Endothelial cell of umbilical vein (primary cell): ENCODE data around the gene MYO1E. TPM values are rescaled to one million over a fixed set of nuclear protein-coding genes. Genes with fewer than 3 reads are reported as not detected.
A peak's percentile ranks its signal among the peaks of the same experiment; 100 is the strongest.

Experiments
- BruUV-seq: library from RNA; stranded (reverse); fragments of 400-500 nt; replicated peaks from 2 replicates; lab custom pipeline; 2021; lab: Mats Ljungman, UMichigan
- CTCF ChIA-PET: fragments of 300-600, 350-600 bp; sonication (Branson Sonifier 250); formaldehyde crosslinking; loops from one replicate; lab custom pipeline; 2021; ENCODE audit warnings: antibody characterized with exemption, inconsistent platforms; lab: Charles Lee
- POLR2A ChIA-PET: fragments of 300-600, 350-600 bp; sonication (Branson Sonifier 250); formaldehyde crosslinking; loops from one replicate; lab custom pipeline; 2021; ENCODE audit warnings: antibody characterized with exemption, inconsistent platforms; lab: Charles Lee
- DNase-seq: peaks from one replicate; pipeline ENCODE4 v3.0.0-alpha.2; 2011; ENCODE audit warnings: low read depth, low spot score
- FAIRE-seq: peaks from 2 replicates; lab custom pipeline; 2011; peaks lifted over from hg19 to GRCh38; lab: Jason Lieb, UNC
- H2AFZ ChIP-seq: 2 replicates; pipeline ENCODE4 v1.6.0; 2012; ENCODE audit warnings: low read depth, low read length, control low read depth, inconsistent platforms
- H3K27ac ChIP-seq: 2 replicates; pipeline ENCODE4 v1.5.1; 2011; ENCODE audit warnings: low read depth, mild to moderate bottlenecking, control low read depth, low read length, moderate library complexity; ENCODE audit not compliant: insufficient read depth
- H3K27me3 ChIP-seq, 2 experiments: 2 replicates each; pipeline versions ENCODE4 v1.6.0 to v1.6.1; 2011; ENCODE audit warnings: low read length in 2 of 2, mixed read lengths in 1 of 2; ENCODE audit not compliant: control insufficient read depth in 2 of 2, insufficient read depth in 2 of 2
- H3K36me3 ChIP-seq, 2 experiments: 2 replicates in 1 of 2; 3 replicates in 1 of 2; pipeline ENCODE4 v1.5.1; 2011; ENCODE audit warnings: low read length in 2 of 2, mild to moderate bottlenecking in 1 of 2, moderate library complexity in 1 of 2; ENCODE audit not compliant: control insufficient read depth in 2 of 2, insufficient read depth in 2 of 2; ENCODE audit errors: extremely low read depth in 1 of 2
- H3K4me1 ChIP-seq: 3 replicates; pipeline ENCODE4 v1.5.1; 2011; ENCODE audit warnings: mild to moderate bottlenecking, low read length; ENCODE audit not compliant: control insufficient read depth, insufficient read depth; ENCODE audit errors: extremely low read depth
- H3K4me2 ChIP-seq: 2 replicates; pipeline ENCODE4 v1.6.1; 2011; ENCODE audit warnings: low read length, control low read depth, mixed read lengths; ENCODE audit not compliant: insufficient read depth
- H3K4me3 ChIP-seq, 3 experiments: fragments of 200-600 bp in 1 of 3; sonication (generic), shearing (Covaris generic) in 1 of 3; replicated peaks in 1 of 3; 2 replicates each; pipeline ENCODE4 v1.5.1; 2011 to 2016; ENCODE audit warnings: control low read depth in 3 of 3, low read length in 3 of 3, mild to moderate bottlenecking in 2 of 3, inconsistent platforms in 1 of 3, low read depth in 1 of 3, moderate library complexity in 1 of 3; ENCODE audit not compliant: insufficient read depth in 1 of 3
- H3K79me2 ChIP-seq: 2 replicates; pipeline ENCODE4 v1.6.0; 2012; ENCODE audit warnings: low read length, inconsistent platforms; ENCODE audit not compliant: control insufficient read depth, insufficient read depth
- H3K9ac ChIP-seq: replicated peaks from 2 replicates; pipeline ENCODE3; 2011; ENCODE audit warnings: low read length, control low read depth; ENCODE audit not compliant: insufficient read depth; ENCODE audit errors: extremely low read depth
- H3K9me1 ChIP-seq: replicated peaks from 3 replicates; pipeline ENCODE4 v1.6.0; 2011; ENCODE audit warnings: mild to moderate bottlenecking, low read length; ENCODE audit not compliant: control insufficient read depth, insufficient read depth; ENCODE audit errors: extremely low read depth
- H3K9me3 ChIP-seq: replicated peaks from 2 replicates; pipeline ENCODE4 v1.5.1; 2012; ENCODE audit warnings: low read length, inconsistent platforms; ENCODE audit not compliant: control insufficient read depth, insufficient read depth
- H4K20me1 ChIP-seq: replicated peaks from 2 replicates; pipeline ENCODE3; 2011; ENCODE audit warnings: mild to moderate bottlenecking, low read length; ENCODE audit not compliant: control insufficient read depth, insufficient read depth; ENCODE audit errors: extremely low read depth
- CTCF ChIP-seq, 2 donors: IDR thresholded peaks; 1 replicate in 1 of 2; 2 replicates in 1 of 2; pipeline ENCODE4 v1.5.1; 2011; ENCODE audit warnings: low read length in 2 of 2, mild to moderate bottlenecking in 2 of 2, moderate library complexity in 2 of 2, control low read depth in 1 of 2, inconsistent platforms in 1 of 2, low read depth in 1 of 2; ENCODE audit not compliant: insufficient read depth in 1 of 2; ENCODE audit errors: extremely low read depth in 1 of 2
- EZH2 ChIP-seq: IDR thresholded peaks from 2 replicates; pipeline ENCODE4 v1.6.1; 2012; ENCODE audit warnings: borderline replicate concordance, low read depth, mild to moderate bottlenecking, moderate library complexity, low read length, inconsistent platforms; ENCODE audit not compliant: severe bottlenecking
- FOS ChIP-seq: IDR thresholded peaks from 2 replicates; pipeline ENCODE4 v1.6.1; 2011; ENCODE audit warnings: mild to moderate bottlenecking, low read length, moderate library complexity, borderline replicate concordance; ENCODE audit not compliant: insufficient read depth
- GATA2 ChIP-seq: IDR thresholded peaks from 2 replicates; pipeline ENCODE4 v1.7.0; 2011; ENCODE audit warnings: low read depth, mild to moderate bottlenecking, moderate library complexity, mixed read lengths, low read length; ENCODE audit not compliant: insufficient read length, insufficient read depth
- JUN ChIP-seq: IDR thresholded peaks from 2 replicates; pipeline ENCODE4 v1.6.1; 2011; ENCODE audit warnings: borderline replicate concordance, low read depth; ENCODE audit not compliant: insufficient read length, insufficient read depth
- MAX ChIP-seq: IDR thresholded peaks from 2 replicates; pipeline ENCODE4 v1.6.1; 2011; ENCODE audit not compliant: insufficient read depth, insufficient read length
- MYC ChIP-seq: IDR thresholded peaks from one replicate; pipeline ENCODE4 v1.6.1; 2011; ENCODE audit warnings: mild to moderate bottlenecking, low read depth, low read length
- POLR2A ChIP-seq: IDR thresholded peaks from 2 replicates; pipeline ENCODE4 v1.6.1; 2012; ENCODE audit warnings: low read depth, mild to moderate bottlenecking, control low read depth, low read length
- POLR2AphosphoS5 ChIP-seq: IDR thresholded peaks from 2 replicates; pipeline ENCODE4 v1.6.1; 2012; ENCODE audit warnings: low read depth, mild to moderate bottlenecking, control low read depth, low read length, moderate library complexity; ENCODE audit not compliant: insufficient read depth
- dilution Hi-C: fragments of 300-500 bp; cut with MboI; formaldehyde crosslinking; loops from one replicate; pipeline ENCODE4 v1.15.0; 2019; ENCODE audit warnings: low sequenced_read_pairs; ENCODE audit not compliant: extremely low pct_ligation_motif_present
- intact Hi-C: fragments of 100-400 bp; cut with micrococcal nuclease; formaldehyde crosslinking; loops from one replicate; pipeline ENCODE4 v1.10.0; 2022
- polyA plus RNA-seq, 4 experiments: library from polyadenylated mRNA; depleted of rRNA in 3 of 4; stranded (reverse) in 3 of 4; unstranded in 1 of 4; fragments of >200 nt; gene quantifications; 2 replicates each; pipeline versions ENCODE4 v1.2.1 to v1.2.3, GENCODE V29; 2011 to 2012; ENCODE audit warnings: missing spikeins in 1 of 4
- total RNA-seq: library from RNA; stranded (reverse); gene quantifications from 2 replicates; pipeline ENCODE4 v1.2.3, GENCODE V29; 2021

The MYO1E gene
- total and polyA plus RNA-seq, 2 donors (not counting 3 experiments of a cell fraction or from before 2014, with no cell fraction given) = 31.6 to 218 TPM

- CTCF ChIA-PET = interaction anchor here (1.0 to 1.7 kb wide), 5 partner anchors 8 to 335 kb away, joined by 3 to 9 read pairs (median 4); no protein-coding TSS in a partner anchor
- intact Hi-C loops (no loop called here), dilution Hi-C loops (no loop called here)
These were observed 205.9 kb downstream of the MYO1E start for GRCh38 chr15:59166601-59167265.

More at GRCh38 chr15:59166601-59167265, 205.9 kb downstream of the MYO1E start:
- no peaks in the 10 kb centered on the region for H3K9me1 ChIP-seq
- no peak overlapping the region for H3K27ac ChIP-seq
- H2AFZ ChIP-seq = no peak overlapping the region
- no peaks in the 10 kb centered on the region for H3K79me2 ChIP-seq
- no peaks in the 10 kb centered on the region for H3K9me3 ChIP-seq
- H3K4me2 ChIP-seq = no peak overlapping the region
- no peak overlapping the region for H3K4me3 ChIP-seq
- H3K27me3 ChIP-seq = no peaks in the 10 kb centered on the region
- no TSS peak for BruUV-seq
- peaks cover 48% of the 10 kb centered on the region for H3K4me1 ChIP-seq
- POLR2A ChIA-PET = no interaction called here
- H4K20me1 ChIP-seq = no peaks in the 10 kb centered on the region
- peaks cover 0 to 9% of the 10 kb centered on the region in 2 experiments for H3K36me3 ChIP-seq
- TF ChIP-seq MYC = no peak
- TF ChIP-seq FOS = no peak
- TF ChIP-seq EZH2 = no peak
- TF ChIP-seq JUN = no peak
- TF ChIP-seq MAX = no peak
- no peak for TF ChIP-seq POLR2AphosphoS5
- TF ChIP-seq CTCF (IDR thresholded peaks at IDR 0.05; ENCODE audit: extremely low read depth in 1 of 2, insufficient read depth in 1 of 2, low read depth in 1 of 2, low read length in 2 of 2) = no peak
- no peak for TF ChIP-seq GATA2
- TF ChIP-seq POLR2A = no peak
- no peak overlapping the region for H3K9ac ChIP-seq
- FAIRE-seq (no peak), DNase-seq (peak; percentile 30)
